Endodermal cell (in vitro differentiated cells): Measurements from ENCODE around the gene VGF. TPM values are rescaled to one million over a fixed set of nuclear protein-coding genes. Genes with fewer than 3 reads are reported as not detected.

ENCODE experiments used
- DNase-seq: peaks from one replicate; pipeline ENCODE4 v3.0.0-alpha.2; 2017
- H3K27ac ChIP-seq: 2 replicates; pipeline ENCODE4 v1.5.1; 2013; ENCODE audit warnings: mild to moderate bottlenecking, low read depth, low read length, moderate library complexity
- H3K27me3 ChIP-seq: 2 replicates; pipeline ENCODE4 v1.6.1; 2013; ENCODE audit warnings: mild to moderate bottlenecking, low read length, moderate library complexity; ENCODE audit not compliant: insufficient read depth, control insufficient read depth, poor library complexity, severe bottlenecking
- H3K36me3 ChIP-seq: 2 replicates; pipeline ENCODE4 v1.7.0; 2013; ENCODE audit warnings: mild to moderate bottlenecking, low read length, moderate library complexity; ENCODE audit not compliant: control insufficient read depth, insufficient read depth
- H3K4me1 ChIP-seq: one replicate; pipeline ENCODE4 v1.7.0; 2013; ENCODE audit warnings: low read length; ENCODE audit not compliant: control insufficient read depth, insufficient read depth
- H3K4me3 ChIP-seq: 2 replicates; pipeline ENCODE4 v1.5.1; 2013; ENCODE audit warnings: mild to moderate bottlenecking, low read length, moderate library complexity
- H3K9ac ChIP-seq: 2 replicates; pipeline ENCODE4 v1.6.1; 2013; ENCODE audit warnings: mild to moderate bottlenecking, low read length, moderate library complexity; ENCODE audit not compliant: poor library complexity, severe bottlenecking; ENCODE audit errors: extremely low read depth
- H3K9me3 ChIP-seq: 2 replicates; pipeline ENCODE4 v1.6.1; 2013; ENCODE audit warnings: mild to moderate bottlenecking, low read length, moderate library complexity; ENCODE audit not compliant: control insufficient read depth
- H3K27ac Mint-ChIP-seq: 2 replicates; pipeline ENCODE4 v1.8.0; 2020; ENCODE audit warnings: mixed read lengths
- H3K27me3 Mint-ChIP-seq: 2 replicates; pipeline ENCODE4 v1.8.0; 2021; ENCODE audit warnings: mild to moderate bottlenecking, mixed read lengths; ENCODE audit not compliant: insufficient read depth
- H3K36me3 Mint-ChIP-seq: 2 replicates; pipeline ENCODE4 v1.8.0; 2020; ENCODE audit warnings: low read depth, mixed read lengths
- H3K4me1 Mint-ChIP-seq: 2 replicates; pipeline ENCODE4 v1.8.0; 2020; ENCODE audit warnings: mixed read lengths
- H3K4me3 Mint-ChIP-seq: 2 replicates; pipeline ENCODE4 v1.8.0; 2020; ENCODE audit warnings: mild to moderate bottlenecking, moderate library complexity, mixed read lengths
- H3K9me3 Mint-ChIP-seq: 2 replicates; pipeline ENCODE4 v1.8.0; 2020; ENCODE audit warnings: mild to moderate bottlenecking, mixed read lengths
- CTCF ChIP-seq: fragments of 200-600 bp; sonication (generic); conservative IDR thresholded peaks from 2 replicates; pipeline ENCODE4 v1.5.0; 2021; ENCODE audit warnings: antibody characterized with exemption, mild to moderate bottlenecking
- WGBS, 2 experiments: methylation state at CpG; one replicate each; pipeline versions ENCODE4 v1.1.5 to v1.1.7; 2013; ENCODE audit warnings: missing lambda C conversion rate in 2 of 2, mixed read lengths in 1 of 2; ENCODE audit not compliant: insufficient coverage in 1 of 2, insufficient read length in 1 of 2; 5-methylcytosine and 5-hydroxymethylcytosine counted together
- total RNA-seq, 2 donors: library from RNA; stranded (reverse); fragmentation: NEBNext Ultra II Directional in 1 of 2; extraction: Animal tissue kit (Norgen Biotek cat#: 25700) in 1 of 2; gene quantifications; 2 replicates in 1 of 2; 3 replicates in 1 of 2; pipeline ENCODE4 v1.2.1, GENCODE V29; 2021

Gene VGF
- total RNA-seq, 2 donors from 2014 or later, result 2.8 TPM; not detected in 1

GRCh38 chr7:101126651-101127459 is 38.5 kb downstream of the VGF start, which contains the start of gene SERPINE1:
SERPINE1 (plus strand) TSS chr7:101127104; CDS start chr7:101128394, 1,290 bp downstream.
- peak; percentile 59 for TF ChIP-seq CTCF
- peak within 1 kb of the TSS; percentile 85 for H3K27ac Mint-ChIP-seq
- H3K9me3 Mint-ChIP-seq, result peaks cover 10% of the 10 kb centered on the region
- H3K4me3 ChIP-seq, result peak within 1 kb of the TSS; percentile 64
- no peaks in the 10 kb centered on the region for H3K27me3 ChIP-seq
- H3K36me3 ChIP-seq, result no peaks in the 10 kb centered on the region
- H3K9ac ChIP-seq, result no peak within 1 kb of the TSS
- no peaks in the 10 kb centered on the region for H3K9me3 ChIP-seq
- peaks cover 37% of the 10 kb centered on the region for H3K4me1 Mint-ChIP-seq
- H3K4me3 Mint-ChIP-seq, result peak within 1 kb of the TSS; percentile 32
- H3K27me3 Mint-ChIP-seq, result peaks cover 10% of the 10 kb centered on the region
- H3K4me1 ChIP-seq, result peaks cover 3% of the 10 kb centered on the region
- 27 to 30% methylated on average over 10 to 22 of the region's 22 CpGs for WGBS, 2 experiments
- peak; percentile 90 for DNase-seq
- no peaks in the 10 kb centered on the region for H3K36me3 Mint-ChIP-seq
- H3K27ac ChIP-seq, result no peak within 1 kb of the TSS

- Histone ChIP-seq H3K9me3 (no peaks in the 10 kb centered on the region), H3K27ac (no peak overlapping the region), H3K36me3 (no peaks in the 10 kb centered on the region), H3K4me1 (peaks cover 3% of the 10 kb centered on the region), H3K27me3 (no peaks in the 10 kb centered on the region), H3K9ac (no peak overlapping the region), H3K4me3 (no peak overlapping the region)
- H3K27ac Mint-ChIP-seq, result no peak overlapping the region
- H3K4me1 Mint-ChIP-seq, result peaks cover 37% of the 10 kb centered on the region
- H3K9me3 Mint-ChIP-seq, result peaks cover 10% of the 10 kb centered on the region
- peaks cover 8% of the 10 kb centered on the region for H3K27me3 Mint-ChIP-seq
- no peak overlapping the region for H3K4me3 Mint-ChIP-seq
- TF ChIP-seq CTCF, result no peak
- H3K36me3 Mint-ChIP-seq, result no peaks in the 10 kb centered on the region
- WGBS, 2 experiments, result 81% methylated on average over 7 to 15 of the region's 15 CpGs
- no peak for DNase-seq
These were observed 39.2 kb downstream of the VGF start for GRCh38 chr7:101125989-101126650.

GRCh38 chr7:101124376-101125056 is 40.9 kb downstream of the VGF start:
- Mint-ChIP-seq H3K4me3 (no peak overlapping the region), H3K4me1 (peaks cover 37% of the 10 kb centered on the region), H3K27me3 (peaks cover 8% of the 10 kb centered on the region), H3K9me3 (peaks cover 10% of the 10 kb centered on the region), H3K27ac (peak overlapping the region; percentile 41), H3K36me3 (no peaks in the 10 kb centered on the region)
- 78 to 87% methylated on average over 5 to 7 of the region's 7 CpGs for whole genome bisulfite sequencing, 2 experiments
- Histone ChIP-seq H3K9ac (peak overlapping the region; percentile 16), H3K4me1 (peaks cover 3% of the 10 kb centered on the region), H3K27ac (no peak overlapping the region), H3K9me3 (no peaks in the 10 kb centered on the region), H3K27me3 (no peaks in the 10 kb centered on the region), H3K4me3 (no peak overlapping the region), H3K36me3 (no peaks in the 10 kb centered on the region)
- no peak for DNase-seq
- TF ChIP-seq CTCF, result no peak
